22Rv1 (cell line): Measurements from ENCODE around the gene DMAC1.

Experiments
- ZFX ChIP-seq: fragments of 450-650 bp; IDR thresholded peaks from 2 replicates; pipeline ENCODE4 v1.6.1; 2017; ENCODE audit warnings: antibody characterized with exemption, borderline replicate concordance
- TF ChIP-seq, protein P1 (sequence below): fragments of 450-650 bp; IDR thresholded peaks from 2 replicates; pipeline ENCODE4 v1.5.1; 2017; ENCODE audit warnings: mild to moderate bottlenecking

DNA sequence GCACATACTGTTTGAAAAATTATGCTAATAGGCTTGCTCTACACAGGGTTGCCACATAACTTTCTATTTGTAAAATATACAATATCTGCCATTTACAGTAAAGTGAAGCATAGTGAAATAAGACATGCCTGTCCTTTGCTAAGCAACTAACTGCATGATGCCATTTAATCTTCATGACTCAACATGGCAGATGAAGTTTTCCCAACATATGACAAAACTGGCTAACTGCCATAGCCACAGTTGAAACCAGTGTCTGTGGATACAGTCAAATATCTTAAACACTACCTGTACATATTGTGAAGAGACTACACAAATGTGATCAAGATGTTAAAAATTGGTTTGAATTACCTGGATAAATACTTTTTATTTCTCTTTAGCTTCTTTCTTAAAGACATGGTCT is 3.1 kb upstream of the DMAC1 start:
- TF ChIP-seq, protein P1, sequence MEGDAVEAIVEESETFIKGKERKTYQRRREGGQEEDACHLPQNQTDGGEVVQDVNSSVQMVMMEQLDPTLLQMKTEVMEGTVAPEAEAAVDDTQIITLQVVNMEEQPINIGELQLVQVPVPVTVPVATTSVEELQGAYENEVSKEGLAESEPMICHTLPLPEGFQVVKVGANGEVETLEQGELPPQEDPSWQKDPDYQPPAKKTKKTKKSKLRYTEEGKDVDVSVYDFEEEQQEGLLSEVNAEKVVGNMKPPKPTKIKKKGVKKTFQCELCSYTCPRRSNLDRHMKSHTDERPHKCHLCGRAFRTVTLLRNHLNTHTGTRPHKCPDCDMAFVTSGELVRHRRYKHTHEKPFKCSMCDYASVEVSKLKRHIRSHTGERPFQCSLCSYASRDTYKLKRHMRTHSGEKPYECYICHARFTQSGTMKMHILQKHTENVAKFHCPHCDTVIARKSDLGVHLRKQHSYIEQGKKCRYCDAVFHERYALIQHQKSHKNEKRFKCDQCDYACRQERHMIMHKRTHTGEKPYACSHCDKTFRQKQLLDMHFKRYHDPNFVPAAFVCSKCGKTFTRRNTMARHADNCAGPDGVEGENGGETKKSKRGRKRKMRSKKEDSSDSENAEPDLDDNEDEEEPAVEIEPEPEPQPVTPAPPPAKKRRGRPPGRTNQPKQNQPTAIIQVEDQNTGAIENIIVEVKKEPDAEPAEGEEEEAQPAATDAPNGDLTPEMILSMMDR, result no peak
- TF ChIP-seq ZFX, result no peak
